GM21528 (cell line): ENCODE measurements around the gene HBG1.

ENCODE experiments used
- ATAC-seq: cut with Tn5 transposase; IDR thresholded peaks from one replicate; pipeline ENCODE4 v1.9.1; 2021; ENCODE audit warnings: mild to moderate bottlenecking, moderate library complexity; ENCODE audit not compliant: unreplicated experiment, low FRiP score

The HBG1 gene

GRCh38 chr11:5230266-5230665 lies 19.4 kb downstream of the HBG1 start:
- ATAC-seq: no peak

GRCh38 chr11:5229796-5230195 lies 19.9 kb downstream of the HBG1 start:
- no peak for ATAC-seq

- ATAC-seq: no peak
Measured at GRCh38 chr11:5229356-5229755, 20.3 kb downstream of the HBG1 start.

- no peak for ATAC-seq
Measured at GRCh38 chr11:5228124-5228523, 21.5 kb downstream of the HBG1 start.

- ATAC-seq: no peak
Measured at GRCh38 chr11:5227681-5228080, 22.0 kb downstream of the HBG1 start.

GRCh38 chr11:5226732-5227310 lies 22.8 kb downstream of the HBG1 start, which contains the start of gene HBB:
HBB (minus strand) TSS chr11:5227071; CDS start chr11:5227021, 50 bp downstream.
- no peak for ATAC-seq

- ATAC-seq: no peak
Measured at GRCh38 chr11:5225480-5225871, 24.2 kb downstream of the HBG1 start.

GRCh38 chr11:5224538-5225479 lies 24.8 kb downstream of the HBG1 start:
- no peak for ATAC-seq

GRCh38 chr11:5223686-5224085 lies 26.0 kb downstream of the HBG1 start:
- ATAC-seq: no peak

GRCh38 chr11:5223146-5223545 lies 26.5 kb downstream of the HBG1 start:
- ATAC-seq: no peak

- no peak for ATAC-seq
Measured at GRCh38 chr11:5210376-5210885, 39.2 kb downstream of the HBG1 start.

GRCh38 chr11:5204787-5205186 lies 44.9 kb downstream of the HBG1 start:
- no peak for ATAC-seq

GRCh38 chr11:5203366-5203765 lies 46.3 kb downstream of the HBG1 start:
- ATAC-seq: no peak

- ATAC-seq: no peak
Measured at GRCh38 chr11:5200582-5200981, 49.1 kb downstream of the HBG1 start, which contains the start of gene OR51V1. OR51V1 (minus strand) TSS chr11:5200682; CDS start chr11:5200682, 0 bp downstream.

GRCh38 chr11:5198285-5198684 lies 51.4 kb downstream of the HBG1 start:
- no peak for ATAC-seq
